Left forelimb (tissue), 1 donor: ENCODE data around the gene ATP4A.

Source experiments
- DNase-seq: peaks from one replicate; pipeline ENCODE4 v3.0.0-alpha.2; 2018; ENCODE audit warnings: low spot score

The ATP4A gene

GRCh38 chr19:35549174-35549788 lies 14.2 kb downstream of the ATP4A start:
- DNase-seq, result no peak

- DNase-seq, result no peak
Measured at GRCh38 chr19:35546532-35546931, 16.9 kb downstream of the ATP4A start.

GRCh38 chr19:35545855-35546381 lies 17.5 kb downstream of the ATP4A start:
- DNase-seq, result no peak

GRCh38 chr19:35545001-35545854 lies 18.2 kb downstream of the ATP4A start, which contains the start of gene TMEM147:
TSS of gene TMEM147 (plus strand) at chr19:35545626. CDS start at chr19:35545740, 114 bp downstream.
- DNase-seq, result peak; percentile 94

- no peak for DNase-seq
Measured at GRCh38 chr19:35544110-35544802, 19.2 kb downstream of the ATP4A start.

- DNase-seq, result no peak
Measured at GRCh38 chr19:35543280-35544109, 20.0 kb downstream of the ATP4A start.

- DNase-seq, result no peak
Measured at GRCh38 chr19:35542209-35542608, 21.2 kb downstream of the ATP4A start.

- no peak for DNase-seq
Measured at GRCh38 chr19:35540356-35540927, 23.0 kb downstream of the ATP4A start.

- no peak for DNase-seq
Measured at GRCh38 chr19:35539850-35540249, 23.6 kb downstream of the ATP4A start.

- no peak for DNase-seq
Measured at GRCh38 chr19:35539314-35539713, 24.1 kb downstream of the ATP4A start.

- no peak for DNase-seq
Measured at GRCh38 chr19:35534803-35535480, 28.5 kb downstream of the ATP4A start.

- no peak for DNase-seq
Measured at GRCh38 chr19:35533822-35534392, 29.6 kb downstream of the ATP4A start.

- no peak for DNase-seq
Measured at GRCh38 chr19:35533201-35533821, 30.1 kb downstream of the ATP4A start, which contains the start of gene GAPDHS. TSS of gene GAPDHS (plus strand) at chr19:35533456. CDS start at chr19:35533528, 72 bp downstream.

GRCh38 chr19:35531291-35531690 lies 32.2 kb downstream of the ATP4A start:
- DNase-seq, result no peak

GRCh38 chr19:35529241-35530218 lies 33.9 kb downstream of the ATP4A start:
- DNase-seq, result no peak

- DNase-seq, result no peak
Measured at GRCh38 chr19:35528218-35529038, 35.0 kb downstream of the ATP4A start, which contains the start of gene SBSN. TSS of gene SBSN (minus strand) at chr19:35528311. CDS start at chr19:35528281, 30 bp downstream.

- no peak for DNase-seq
Measured at GRCh38 chr19:35525873-35526272, 37.6 kb downstream of the ATP4A start.
